GM12878 (cell line): ENCODE data around the gene CPT1C. TPM values are rescaled to one million over a fixed set of nuclear protein-coding genes. Genes with fewer than 3 reads are reported as not detected.

ENCODE experiments used
- ATAC-seq: fragments of 200-7000 bp; cut with Tn5 transposase; 3 replicates; pipeline ENCODE4 v1.9.1; 2020; ENCODE audit warnings: mild to moderate bottlenecking, moderate library complexity
- BruUV-seq: library from RNA; stranded (reverse); fragments of 400-500 nt; replicated peaks from 2 replicates; lab custom pipeline; 2021; lab: Mats Ljungman, UMichigan
- CTCF ChIA-PET: fragments of 300-600 bp; sonication (Branson Sonifier 250); formaldehyde crosslinking; extraction: SDS; loops from one replicate; lab custom pipeline; 2021; ENCODE audit warnings: inconsistent platforms; lab: Yijun Ruan, JAX
- POLR2A ChIA-PET: fragments of 350-600 bp; formaldehyde crosslinking; extraction: SDS; loops from one replicate; lab custom pipeline; 2021; ENCODE audit warnings: inconsistent platforms; lab: Charles Lee
- RAD21 ChIA-PET: fragments of 300-600 bp; sonication (Branson Sonifier 250); formaldehyde crosslinking; loops from one replicate; lab custom pipeline; 2023; ENCODE audit warnings: antibody characterized with exemption; ENCODE audit not compliant: unreplicated experiment; lab: Charles Lee
- SMC1A ChIA-PET: fragments of 300-600 bp; sonication (Branson Sonifier 250); formaldehyde crosslinking; loops from one replicate; lab custom pipeline; 2023; ENCODE audit not compliant: unreplicated experiment, uncharacterized antibody; lab: Charles Lee
- DNase-seq: peaks from one replicate; pipeline ENCODE4 v3.0.0-alpha.2; 2011; ENCODE audit warnings: low read depth, low spot score
- FAIRE-seq: peaks from 3 replicates; lab custom pipeline; 2011; peaks lifted over from hg19 to GRCh38; lab: Jason Lieb, UNC
- H2AFZ ChIP-seq: 2 replicates; pipeline ENCODE4 v1.6.0; 2011; ENCODE audit warnings: low read depth, low read length, control low read depth; ENCODE audit not compliant: control insufficient read depth
- H3K27ac ChIP-seq: 2 replicates; pipeline ENCODE4 v1.5.1; 2011; ENCODE audit warnings: control low read depth; ENCODE audit not compliant: control insufficient read depth, insufficient read depth
- H3K27me3 ChIP-seq, 2 experiments: replicated peaks in 1 of 2; 2 replicates each; pipeline versions ENCODE4 v1.6.0 to v1.6.1; 2011; ENCODE audit warnings: low read length in 1 of 2; ENCODE audit not compliant: control insufficient read depth in 2 of 2, insufficient read depth in 2 of 2
- H3K36me3 ChIP-seq, 2 experiments: 2 replicates each; pipeline ENCODE4 v1.5.1; 2011; ENCODE audit warnings: low read length in 1 of 2; ENCODE audit not compliant: control insufficient read depth in 2 of 2, insufficient read depth in 2 of 2
- H3K4me1 ChIP-seq: 2 replicates; pipeline ENCODE4 v1.6.1; 2011; ENCODE audit warnings: mild to moderate bottlenecking, low read length, moderate library complexity, mixed read lengths; ENCODE audit not compliant: control insufficient read depth, insufficient read depth
- H3K4me2 ChIP-seq: 2 replicates; pipeline ENCODE4 v1.6.0; 2011; ENCODE audit warnings: control low read depth; ENCODE audit not compliant: control insufficient read depth, insufficient read depth
- H3K4me3 ChIP-seq: fragments of 200-600 bp; sonication (generic); 2 replicates; pipeline ENCODE4 v1.5.1; 2016
- H3K79me2 ChIP-seq: 2 replicates; pipeline ENCODE4 v1.6.0; 2011; ENCODE audit warnings: low read length; ENCODE audit not compliant: control insufficient read depth, insufficient read depth
- H3K9ac ChIP-seq: 2 replicates; pipeline ENCODE4 v1.8.0; 2011; ENCODE audit warnings: low read length, control low read depth, mixed read lengths; ENCODE audit not compliant: control insufficient read depth, insufficient read depth
- H3K9me3 ChIP-seq: replicated peaks from 3 replicates; pipeline ENCODE4 v1.5.1; 2011; ENCODE audit warnings: mild to moderate bottlenecking, low read length; ENCODE audit not compliant: control insufficient read depth, insufficient read depth
- H4K20me1 ChIP-seq: 2 replicates; pipeline ENCODE4 v1.6.0; 2011; ENCODE audit not compliant: control insufficient read depth, insufficient read depth
- CTCF ChIP-seq, 3 experiments: IDR thresholded peaks in 2 of 3; conservative IDR thresholded peaks in 1 of 3; 2 replicates each; pipeline ENCODE4 v1.5.1; 2011; ENCODE audit warnings: low read depth in 3 of 3, low read length in 3 of 3, mild to moderate bottlenecking in 3 of 3, control low read depth in 2 of 3, moderate library complexity in 2 of 3, inconsistent platforms in 1 of 3, mixed read lengths in 1 of 3; ENCODE audit not compliant: control insufficient read depth in 2 of 3, insufficient read depth in 1 of 3; ENCODE audit errors: extremely low read depth in 1 of 3
- IRF3 ChIP-seq: fragments of 450-650 bp; IDR thresholded peaks from 2 replicates; pipeline ENCODE4 v1.6.1; 2014; ENCODE audit warnings: mild to moderate bottlenecking
- MYB ChIP-seq: fragments of 150-350 bp; IDR thresholded peaks from 2 replicates; pipeline ENCODE4 v1.6.1; 2014; ENCODE audit warnings: mild to moderate bottlenecking, low read depth, low read length, borderline replicate concordance
- TCF3 ChIP-seq: IDR thresholded peaks from 2 replicates; pipeline ENCODE4 v1.6.1; 2012; ENCODE audit warnings: low read depth, mild to moderate bottlenecking, low read length, borderline replicate concordance; ENCODE audit not compliant: insufficient read depth
- WGBS: methylation state at CpG from one replicate; pipeline ENCODE4 v1.1.6; 2016; ENCODE audit warnings: low lambda C conversion rate; ENCODE audit not compliant: insufficient replicate concordance, insufficient coverage; ENCODE audit errors: missing lambda C conversion rate; 5-methylcytosine and 5-hydroxymethylcytosine counted together
- in situ Hi-C: fragments of 300-500 bp; cut with MboI; formaldehyde crosslinking; loops from 9 replicates; pipeline ENCODE4 v1.14.3; 2018; ENCODE audit warnings: mixed read lengths
- intact Hi-C: fragments of 100-400 bp; cut with micrococcal nuclease; formaldehyde crosslinking; loops from one replicate; pipeline ENCODE4 v1.14.2; 2022; ENCODE audit not compliant: unreplicated experiment
- polyA plus RNA-seq, 11 experiments: library from polyadenylated mRNA; depleted of rRNA in 4 of 11; unstranded in 6 of 11; stranded (reverse) in 5 of 11; fragments of >200 nt; fragmentation: Nextera tagmentation in 4 of 11; fragmentation: Illumina TruSeq in 1 of 11; extraction: Ambion mirVana in 4 of 11; extraction: Trizol in 1 of 11; gene quantifications; 1 replicate in 1 of 11; 2 replicates in 10 of 11; pipeline versions ENCODE4 v1.2.1 to v1.2.3, GENCODE V29; 2011 to 2016; ENCODE audit warnings: inconsistent platforms in 2 of 11, missing spikeins in 2 of 11, low read depth in 1 of 11
- total RNA-seq, 4 experiments: library from RNA; depleted of rRNA in 3 of 4; stranded (reverse); fragments of >200 nt in 3 of 4; fragmentation: Illumina TruSeq in 1 of 4; extraction: Trizol in 1 of 4; gene quantifications; 2 replicates each; pipeline versions ENCODE4 v1.2.1 to v1.2.3, GENCODE V29; 2013 to 2021

The CPT1C gene
- total and polyA plus RNA-seq, 10 of the 15 experiments (the other 5 are each of a cell fraction or from before 2014, with no cell fraction given): 0.04 to 0.56 (median 0.21) TPM; not detected in 3

GRCh38 chr19:49684251-49684982 lies 6.5 kb upstream of the CPT1C start (continued):
- no peak for TF ChIP-seq IRF3
- TF ChIP-seq TCF3: no peak

GRCh38 chr19:49684983-49685553 lies 5.8 kb upstream of the CPT1C start:
- ChIA-PET POLR2A (no interaction called here), CTCF (interaction anchor here (0.8 to 2.0 kb wide), 5 partner anchors 12 to 177 kb away, joined by 3 to 6 read pairs (median 3); no protein-coding TSS in a partner anchor)
- TF ChIP-seq MYB (no peak), CTCF (IDR thresholded peaks at IDR 0.05 in 2 of 3, conservative IDR thresholded peaks at IDR 0.05 in 1 of 3; ENCODE audit: control insufficient read depth in 2 of 3, extremely low read depth in 1 of 3, insufficient read depth in 1 of 3, low read depth in 3 of 3, low read length in 3 of 3) (peak in 1 of 3 experiments; percentile 8; a peak in 1 of 6 replicates)
- TF ChIP-seq, all 136 proteins: peak for 1

More at GRCh38 chr19:49684983-49685553, 5.8 kb upstream of the CPT1C start:
- Histone ChIP-seq H3K79me2 (peaks cover 19% of the 10 kb centered on the region), H3K9me3 (no peaks in the 10 kb centered on the region), H3K27me3 (no peaks in the 10 kb centered on the region), H4K20me1 (peaks cover 10% of the 10 kb centered on the region), H3K4me3 (no peak overlapping the region), H2AFZ (no peak overlapping the region), H3K9ac (no peak overlapping the region), H3K4me2 (no peak overlapping the region), H3K4me1 (peaks cover 8% of the 10 kb centered on the region), H3K36me3 (peaks cover 24 to 48% of the 10 kb centered on the region in 2 experiments), H3K27ac (no peak overlapping the region)
- no TSS peak for BruUV-seq
- ChIA-PET RAD21 (no interaction called here), SMC1A (no interaction called here)
- DNase-seq: no peak
- intact Hi-C loops: no loop called here
- FAIRE-seq: no peak
- no peak for ATAC-seq
- in situ Hi-C loops: no loop called here
- WGBS: 97% methylated on average over 13 of the region's 13 CpGs
